GM23338 (cell line): ENCODE results near the gene SLC43A2. TPM values are rescaled to one million over a fixed set of nuclear protein-coding genes. Genes with fewer than 3 reads are reported as not detected.

ENCODE experiments used
- CREB1 ChIP-seq: fragments of 250-450 bp; sonication (Bioruptor Pico); IDR thresholded peaks from 2 replicates; pipeline ENCODE4 v1.5.0; 2020; ENCODE audit warnings: low read depth, mild to moderate bottlenecking, moderate library complexity
- EZH2phosphoT487 ChIP-seq: fragments of 200-600 bp; sonication (generic); IDR thresholded peaks from one replicate; pipeline ENCODE4 v1.8.1; 2018; ENCODE audit warnings: antibody characterized with exemption; ENCODE audit not compliant: unreplicated experiment
- STAT1 ChIP-seq: IDR thresholded peaks from one replicate; pipeline ENCODE4 v1.6.1; 2016; ENCODE audit warnings: antibody characterized with exemption; ENCODE audit not compliant: unreplicated experiment
- ZNF114 ChIP-seq: fragments of 250-450 bp; sonication (Bioruptor Pico); IDR thresholded peaks from 2 replicates; pipeline ENCODE4 v1.5.0; 2020; ENCODE audit warnings: mild to moderate bottlenecking, moderate library complexity
- ZNF462 ChIP-seq: fragments of 250-450 bp; sonication (Bioruptor Pico); IDR thresholded peaks from 2 replicates; pipeline ENCODE4 v1.5.0; 2020; ENCODE audit warnings: mild to moderate bottlenecking, moderate library complexity
- polyA plus RNA-seq: library from polyadenylated mRNA; unstranded; fragments of >200 nt; fragmentation: Nextera tagmentation; extraction: Ambion mirVana; gene quantifications from 2 replicates; pipeline ENCODE4 v1.2.1, GENCODE V29; 2016
- total RNA-seq: library from RNA; depleted of rRNA; stranded (reverse); fragments of >200 nt; shearing (Covaris generic); gene quantifications from 2 replicates; pipeline ENCODE4 v1.2.3, GENCODE V29; 2014
- TF ChIP-seq, protein P1 (sequence below): IDR thresholded peaks from one replicate; pipeline ENCODE4 v1.6.1; 2018; ENCODE audit warnings: antibody characterized with exemption; ENCODE audit not compliant: unreplicated experiment

The SLC43A2 gene
- total and polyA plus RNA-seq, 2 experiments from 2014 or later: 2.2 to 9.8 TPM

DNA sequence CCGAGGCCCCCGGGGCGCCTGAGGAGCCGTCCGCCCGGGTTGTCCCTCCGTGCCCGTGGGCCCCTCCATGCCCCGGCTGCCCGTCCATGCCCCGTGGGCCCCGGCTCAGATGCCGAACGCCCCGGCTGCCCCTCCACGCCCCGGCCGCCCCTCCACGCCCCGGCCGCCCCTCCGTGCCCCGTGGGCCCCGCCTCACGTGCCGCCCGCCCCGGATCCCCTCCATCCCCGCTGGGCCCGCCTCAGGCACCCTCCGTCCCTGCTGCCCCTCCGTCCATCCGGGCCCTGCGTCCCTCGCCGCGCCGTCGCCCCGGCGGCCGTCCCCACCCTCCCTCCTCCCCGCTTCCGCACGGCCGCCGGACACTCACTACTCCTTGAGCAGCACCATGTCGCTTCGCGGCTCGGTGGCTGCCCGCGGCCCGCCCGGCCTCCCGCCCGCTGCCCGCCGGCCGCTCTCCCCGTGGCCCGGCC, 66.4 kb downstream of the SLC43A2 start (continued):
- TF ChIP-seq ZNF462 (CRISPR knock-in tag): no peak
- TF ChIP-seq, protein P1, sequence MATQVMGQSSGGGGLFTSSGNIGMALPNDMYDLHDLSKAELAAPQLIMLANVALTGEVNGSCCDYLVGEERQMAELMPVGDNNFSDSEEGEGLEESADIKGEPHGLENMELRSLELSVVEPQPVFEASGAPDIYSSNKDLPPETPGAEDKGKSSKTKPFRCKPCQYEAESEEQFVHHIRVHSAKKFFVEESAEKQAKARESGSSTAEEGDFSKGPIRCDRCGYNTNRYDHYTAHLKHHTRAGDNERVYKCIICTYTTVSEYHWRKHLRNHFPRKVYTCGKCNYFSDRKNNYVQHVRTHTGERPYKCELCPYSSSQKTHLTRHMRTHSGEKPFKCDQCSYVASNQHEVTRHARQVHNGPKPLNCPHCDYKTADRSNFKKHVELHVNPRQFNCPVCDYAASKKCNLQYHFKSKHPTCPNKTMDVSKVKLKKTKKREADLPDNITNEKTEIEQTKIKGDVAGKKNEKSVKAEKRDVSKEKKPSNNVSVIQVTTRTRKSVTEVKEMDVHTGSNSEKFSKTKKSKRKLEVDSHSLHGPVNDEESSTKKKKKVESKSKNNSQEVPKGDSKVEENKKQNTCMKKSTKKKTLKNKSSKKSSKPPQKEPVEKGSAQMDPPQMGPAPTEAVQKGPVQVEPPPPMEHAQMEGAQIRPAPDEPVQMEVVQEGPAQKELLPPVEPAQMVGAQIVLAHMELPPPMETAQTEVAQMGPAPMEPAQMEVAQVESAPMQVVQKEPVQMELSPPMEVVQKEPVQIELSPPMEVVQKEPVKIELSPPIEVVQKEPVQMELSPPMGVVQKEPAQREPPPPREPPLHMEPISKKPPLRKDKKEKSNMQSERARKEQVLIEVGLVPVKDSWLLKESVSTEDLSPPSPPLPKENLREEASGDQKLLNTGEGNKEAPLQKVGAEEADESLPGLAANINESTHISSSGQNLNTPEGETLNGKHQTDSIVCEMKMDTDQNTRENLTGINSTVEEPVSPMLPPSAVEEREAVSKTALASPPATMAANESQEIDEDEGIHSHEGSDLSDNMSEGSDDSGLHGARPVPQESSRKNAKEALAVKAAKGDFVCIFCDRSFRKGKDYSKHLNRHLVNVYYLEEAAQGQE: no peak
- TF ChIP-seq STAT1: no peak
- TF ChIP-seq CREB1: no peak
- no peak for TF ChIP-seq EZH2phosphoT487
- TF ChIP-seq ZNF114 (CRISPR knock-in tag): no peak
